HCT116 (cell line): ENCODE data around the gene ZNF729. TPM values are rescaled to one million over a fixed set of nuclear protein-coding genes. Genes with fewer than 3 reads are reported as not detected.

Source experiments
- ATAC-seq: fragments of 200-7000 bp; cut with Tn5 transposase; 2 replicates; pipeline ENCODE4 v1.9.1; 2020; ENCODE audit warnings: mild to moderate bottlenecking, moderate library complexity
- BruUV-seq: library from RNA; stranded (reverse); fragments of 400-500 nt; replicated peaks from 2 replicates; lab custom pipeline; 2021; lab: Mats Ljungman, UMichigan
- CTCF ChIA-PET: fragments of 300-600 bp; sonication (Branson Sonifier 250); formaldehyde crosslinking; loops from one replicate; lab custom pipeline; 2021; ENCODE audit warnings: antibody characterized with exemption; lab: Charles Lee
- POLR2A ChIA-PET: fragments of 300-600, 350-600 bp; sonication (Branson Sonifier 250); formaldehyde crosslinking; loops from one replicate; lab custom pipeline; 2021; ENCODE audit warnings: antibody characterized with exemption; lab: Charles Lee
- RAD21 ChIA-PET, 2 experiments: fragments of 300-600 bp; sonication (Branson Sonifier 250); formaldehyde crosslinking; loops; one replicate each; lab custom pipeline; 2023; ENCODE audit warnings: low total read pairs in 2 of 2; ENCODE audit not compliant: uncharacterized antibody in 2 of 2, unreplicated experiment in 2 of 2, low non-redundant PET in 1 of 2; lab: Charles Lee
- DNase-seq: peaks from one replicate; pipeline ENCODE4 v3.0.0-alpha.2; 2010; ENCODE audit warnings: low read depth, low spot score
- H2AFZ ChIP-seq: fragments of 200-600 bp; shearing (Covaris generic), sonication (generic); 2 replicates; pipeline ENCODE4 v1.6.1; 2017; ENCODE audit warnings: low read depth, mixed run types, mixed read lengths, antibody characterized with exemption, low read length; ENCODE audit not compliant: poor library complexity, severe bottlenecking
- H3K27ac ChIP-seq: 2 replicates; pipeline ENCODE4 v1.5.1; 2012; ENCODE audit warnings: low read depth, low read length
- H3K27me3 ChIP-seq: fragments of 200-600 bp; sonication (generic); 2 replicates; pipeline ENCODE4 v1.6.1; 2016; ENCODE audit warnings: mixed run types, low read length, mixed read lengths; ENCODE audit not compliant: insufficient read depth
- H3K36me3 ChIP-seq, 2 experiments: fragments of 200-500 bp in 1 of 2; fragments of 200-600 bp in 1 of 2; sonication (Bioruptor generic) in 1 of 2; sonication (generic) in 1 of 2; 2 replicates each; pipeline versions ENCODE4 v1.5.1 to v1.6.1; 2014 to 2016; ENCODE audit warnings: low read length in 2 of 2, inconsistent platforms in 1 of 2, mixed read lengths in 1 of 2, mixed run types in 1 of 2; ENCODE audit not compliant: insufficient read depth in 2 of 2, control insufficient read depth in 1 of 2
- H3K4me1 ChIP-seq, 2 experiments: fragments of 200-600 bp in 1 of 2; sonication (generic) in 1 of 2; 2 replicates each; pipeline versions ENCODE4 v1.5.1 to v1.6.1; 2012 to 2017; ENCODE audit warnings: low read length in 2 of 2, inconsistent platforms in 1 of 2, mild to moderate bottlenecking in 1 of 2, mixed read lengths in 1 of 2, mixed run types in 1 of 2, moderate library complexity in 1 of 2; ENCODE audit not compliant: insufficient read depth in 2 of 2, control insufficient read depth in 1 of 2
- H3K4me2 ChIP-seq: fragments of 200-600 bp; sonication (generic); 2 replicates; pipeline ENCODE4 v1.6.1; 2017; ENCODE audit warnings: mixed run types, low read length, mixed read lengths
- H3K4me3 ChIP-seq, 2 experiments: fragments of 200-600 bp in 1 of 2; sonication (generic) in 1 of 2; replicated peaks in 1 of 2; 2 replicates each; pipeline ENCODE4 v1.5.1; 2011 to 2016; ENCODE audit warnings: low read length in 2 of 2, control low read depth in 1 of 2, low read depth in 1 of 2, mild to moderate bottlenecking in 1 of 2, mixed read lengths in 1 of 2, mixed run types in 1 of 2
- H3K79me2 ChIP-seq: fragments of 200-600 bp; sonication (generic); 2 replicates; pipeline ENCODE4 v1.6.1; 2017; ENCODE audit warnings: mild to moderate bottlenecking, mixed run types, low read length, moderate library complexity, mixed read lengths; ENCODE audit not compliant: insufficient read depth
- H3K9ac ChIP-seq: fragments of 200-600 bp; sonication (generic); 2 replicates; pipeline ENCODE4 v1.6.1; 2016; ENCODE audit warnings: low read length, mixed read lengths
- H3K9me2 ChIP-seq: fragments of 200-600 bp; sonication (generic), shearing (Covaris generic); 2 replicates; pipeline ENCODE4 v1.6.1; 2017; ENCODE audit warnings: mixed run types, mild to moderate bottlenecking, moderate library complexity; ENCODE audit not compliant: insufficient read depth
- H3K9me3 ChIP-seq, 2 experiments: fragments of 200-500 bp in 1 of 2; fragments of 200-600 bp in 1 of 2; sonication (Bioruptor generic) in 1 of 2; sonication (generic) in 1 of 2; 2 replicates each; pipeline ENCODE4 v1.6.1; 2014 to 2017; ENCODE audit warnings: low read length in 2 of 2, mixed read lengths in 2 of 2, inconsistent platforms in 1 of 2, low read depth in 1 of 2, mild to moderate bottlenecking in 1 of 2, mixed run types in 1 of 2, moderate library complexity in 1 of 2; ENCODE audit not compliant: control insufficient read depth in 1 of 2, insufficient read depth in 1 of 2
- H4K20me1 ChIP-seq: fragments of 200-600 bp; sonication (generic), shearing (Covaris generic); 2 replicates; pipeline ENCODE4 v1.6.1; 2017; ENCODE audit warnings: mixed run types, mild to moderate bottlenecking, moderate library complexity; ENCODE audit not compliant: insufficient read depth
- CBX3 ChIP-seq: IDR thresholded peaks from 2 replicates; pipeline ENCODE4 v1.6.1; 2012; ENCODE audit warnings: low read depth
- CEBPB ChIP-seq: IDR thresholded peaks from 2 replicates; pipeline ENCODE4 v1.6.1; 2012; ENCODE audit warnings: low read depth
- CTCF ChIP-seq, 3 experiments: fragments of 200-600 bp in 1 of 3; sonication (generic) in 1 of 3; IDR thresholded peaks in 2 of 3; conservative IDR thresholded peaks in 1 of 3; 2 replicates each; pipeline ENCODE4 v1.5.1; 2012 to 2017; ENCODE audit warnings: low read depth in 2 of 3, low read length in 2 of 3, antibody characterized with exemption in 1 of 3, borderline replicate concordance in 1 of 3, control low read depth in 1 of 3, mild to moderate bottlenecking in 1 of 3, mixed read lengths in 1 of 3, mixed run types in 1 of 3, moderate library complexity in 1 of 3; ENCODE audit not compliant: insufficient read depth in 1 of 3
- EGR1 ChIP-seq: IDR thresholded peaks from 2 replicates; pipeline ENCODE4 v1.6.1; 2012; ENCODE audit warnings: low read depth
- EZH2phosphoT487 ChIP-seq: fragments of 200-600 bp; IDR thresholded peaks from 2 replicates; pipeline ENCODE4 v1.6.1; 2018; ENCODE audit warnings: antibody characterized with exemption, borderline replicate concordance
- JUND ChIP-seq: IDR thresholded peaks from 2 replicates; pipeline ENCODE4 v1.6.1; 2012
- MAX ChIP-seq: IDR thresholded peaks from 2 replicates; pipeline ENCODE4 v1.6.1; 2012
- RAD21 ChIP-seq: IDR thresholded peaks from 2 replicates; pipeline ENCODE4 v1.6.1; 2012; ENCODE audit warnings: low read depth, mild to moderate bottlenecking
- SP1 ChIP-seq: IDR thresholded peaks from 2 replicates; pipeline ENCODE4 v1.6.1; 2012; ENCODE audit warnings: low read depth
- SRF ChIP-seq: IDR thresholded peaks from 2 replicates; pipeline ENCODE4 v1.6.1; 2012; ENCODE audit warnings: low read depth
- TCF7L2 ChIP-seq: IDR thresholded peaks from 2 replicates; pipeline ENCODE4 v1.7.0; 2011; ENCODE audit warnings: borderline replicate concordance, inconsistent platforms; ENCODE audit not compliant: insufficient read depth, insufficient read length; ENCODE audit errors: extremely low read depth
- ZNF274 ChIP-seq: fragments of 200-500 bp; sonication (Bioruptor generic); IDR thresholded peaks from 2 replicates; pipeline ENCODE4 v1.6.1; 2014; ENCODE audit warnings: mild to moderate bottlenecking, low read depth, low read length, inconsistent platforms
- intact Hi-C: fragments of 100-400 bp; cut with micrococcal nuclease; formaldehyde crosslinking; loops from 2 replicates; pipeline ENCODE4 v1.10.0; 2022
- total RNA-seq: library from RNA; stranded (reverse); gene quantifications from one replicate; pipeline ENCODE4 v1.2.1, GENCODE V29; 2021; ENCODE audit not compliant: unreplicated experiment

The ZNF729 gene
- total RNA-seq, 1 experiment from 2014 or later: not detected

DNA sequence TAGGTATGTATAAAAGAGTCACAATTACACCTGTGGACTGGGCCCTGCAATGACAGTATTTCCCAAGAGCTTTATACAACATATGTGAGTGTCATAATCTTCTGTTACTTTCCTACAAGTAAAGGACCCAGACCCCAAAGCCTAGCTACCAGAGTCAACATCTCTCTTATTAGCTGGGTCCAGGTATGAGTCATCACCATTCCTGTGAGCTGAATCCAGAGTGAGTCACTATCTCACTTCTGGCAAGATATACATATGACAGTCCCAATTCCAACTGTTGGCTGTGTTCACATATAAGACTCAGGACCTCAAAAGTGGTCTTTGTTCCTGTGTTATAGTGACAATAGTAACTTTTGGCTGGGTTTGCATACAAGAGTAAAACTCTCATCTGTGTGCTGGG lies 46.7 kb downstream of the ZNF729 start (continued):
- TF ChIP-seq CTCF (IDR thresholded peaks at IDR 0.05 in 2 of 3, conservative IDR thresholded peaks at IDR 0.05 in 1 of 3; ENCODE audit: borderline replicate concordance in 1 of 3, insufficient read depth in 1 of 3, low read depth in 2 of 3, low read length in 2 of 3) (no peak), ZNF274 (no peak), SP1 (no peak), CBX3 (no peak), EZH2phosphoT487 (no peak), MAX (no peak)

GRCh38 chr19:22335716-22336115 lies 49.5 kb downstream of the ZNF729 start:
- intact Hi-C loops: no loop called here
- H3K9me3 ChIP-seq: peaks cover 12 to 17% of the 10 kb centered on the region in 2 experiments; a peak in 2 of 4 replicates
- POLR2A ChIA-PET: no interaction called here

More at GRCh38 chr19:22335716-22336115, 49.5 kb downstream of the ZNF729 start:
- ATAC-seq (no peak), DNase-seq (no peak)
- Histone ChIP-seq H3K27me3 (no peaks in the 10 kb centered on the region), H3K4me3 (no peak overlapping the region), H3K9ac (no peak overlapping the region), H3K9me2 (no peaks in the 10 kb centered on the region), H2AFZ (no peak overlapping the region), H3K79me2 (no peaks in the 10 kb centered on the region), H3K4me2 (no peak overlapping the region), H4K20me1 (no peaks in the 10 kb centered on the region), H3K27ac (no peak overlapping the region), H3K4me1 (no peaks in the 10 kb centered on the region), H3K36me3 (no peaks in the 10 kb centered on the region)
- TF ChIP-seq TCF7L2 (no peak), CEBPB (no peak), RAD21 (no peak), SRF (no peak), CBX3 (no peak), EGR1 (no peak), JUND (no peak)
- no TSS peak for BruUV-seq
- ChIA-PET RAD21 (no interaction called here), CTCF (no interaction called here)
